PFSK-1 (cell line): ENCODE measurements around the gene NXN.

ENCODE experiments used
- FOXP2 ChIP-seq: optimal IDR thresholded peaks from 2 replicates; pipeline ENCODE3; 2011; ENCODE audit warnings: borderline replicate concordance, control low read depth, inconsistent platforms; ENCODE audit not compliant: insufficient read depth; ENCODE audit errors: extremely low read length, extremely low read depth
- POLR2AphosphoS5 ChIP-seq: IDR thresholded peaks from 2 replicates; pipeline ENCODE4 v1.6.1; 2012; ENCODE audit warnings: low read depth, mild to moderate bottlenecking, control low read depth, low read length, moderate library complexity
- SIN3A ChIP-seq: IDR thresholded peaks from 2 replicates; pipeline ENCODE4 v1.6.1; 2012; ENCODE audit warnings: mild to moderate bottlenecking, low read length, moderate library complexity, borderline replicate concordance; ENCODE audit not compliant: insufficient read depth
- TAF1 ChIP-seq: IDR thresholded peaks from 2 replicates; pipeline ENCODE4 v1.6.1; 2012; ENCODE audit warnings: low read length, control low read depth, borderline replicate concordance; ENCODE audit not compliant: insufficient read depth
- TF ChIP-seq, protein P1 (sequence below), 2 experiments: IDR thresholded peaks; 2 replicates each; pipeline versions ENCODE4 v1.6.1 to v1.8.0; 2011 to 2012; ENCODE audit warnings: low read depth in 2 of 2, low read length in 2 of 2, control low read depth in 1 of 2, inconsistent platforms in 1 of 2, mild to moderate bottlenecking in 1 of 2, moderate library complexity in 1 of 2; ENCODE audit not compliant: insufficient read depth in 1 of 2

GRCh38 chr17:864315-864714 is 115.3 kb downstream of the NXN start:
- TF ChIP-seq POLR2AphosphoS5: no peak
- no peak for TF ChIP-seq SIN3A
- no peak for TF ChIP-seq TAF1
- TF ChIP-seq, protein P1, sequence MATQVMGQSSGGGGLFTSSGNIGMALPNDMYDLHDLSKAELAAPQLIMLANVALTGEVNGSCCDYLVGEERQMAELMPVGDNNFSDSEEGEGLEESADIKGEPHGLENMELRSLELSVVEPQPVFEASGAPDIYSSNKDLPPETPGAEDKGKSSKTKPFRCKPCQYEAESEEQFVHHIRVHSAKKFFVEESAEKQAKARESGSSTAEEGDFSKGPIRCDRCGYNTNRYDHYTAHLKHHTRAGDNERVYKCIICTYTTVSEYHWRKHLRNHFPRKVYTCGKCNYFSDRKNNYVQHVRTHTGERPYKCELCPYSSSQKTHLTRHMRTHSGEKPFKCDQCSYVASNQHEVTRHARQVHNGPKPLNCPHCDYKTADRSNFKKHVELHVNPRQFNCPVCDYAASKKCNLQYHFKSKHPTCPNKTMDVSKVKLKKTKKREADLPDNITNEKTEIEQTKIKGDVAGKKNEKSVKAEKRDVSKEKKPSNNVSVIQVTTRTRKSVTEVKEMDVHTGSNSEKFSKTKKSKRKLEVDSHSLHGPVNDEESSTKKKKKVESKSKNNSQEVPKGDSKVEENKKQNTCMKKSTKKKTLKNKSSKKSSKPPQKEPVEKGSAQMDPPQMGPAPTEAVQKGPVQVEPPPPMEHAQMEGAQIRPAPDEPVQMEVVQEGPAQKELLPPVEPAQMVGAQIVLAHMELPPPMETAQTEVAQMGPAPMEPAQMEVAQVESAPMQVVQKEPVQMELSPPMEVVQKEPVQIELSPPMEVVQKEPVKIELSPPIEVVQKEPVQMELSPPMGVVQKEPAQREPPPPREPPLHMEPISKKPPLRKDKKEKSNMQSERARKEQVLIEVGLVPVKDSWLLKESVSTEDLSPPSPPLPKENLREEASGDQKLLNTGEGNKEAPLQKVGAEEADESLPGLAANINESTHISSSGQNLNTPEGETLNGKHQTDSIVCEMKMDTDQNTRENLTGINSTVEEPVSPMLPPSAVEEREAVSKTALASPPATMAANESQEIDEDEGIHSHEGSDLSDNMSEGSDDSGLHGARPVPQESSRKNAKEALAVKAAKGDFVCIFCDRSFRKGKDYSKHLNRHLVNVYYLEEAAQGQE (IDR thresholded peaks at IDR 0.05; ENCODE audit: insufficient read depth in 1 of 2, low read depth in 2 of 2, low read length in 2 of 2): no peak
- TF ChIP-seq FOXP2: no peak
